NCI-H2227 treated with DMSO at 0.1 percent for 48 hours (cell line): Measurements from ENCODE around the gene RUSF1.
"Not testable (repeated sequence)": the region's sequence is repeated elsewhere in the genome, so short reads cannot be mapped to it uniquely, and the experiment has no call there.

Source experiments
- DNase-seq: peaks from one replicate; lab custom pipeline; 2025; lab: John Stamatoyannopoulos, UW

The RUSF1 gene

GRCh38 chr16:31452631-31453106 lies 55.5 kb downstream of the RUSF1 start:
- no peak for DNase-seq

DNA sequence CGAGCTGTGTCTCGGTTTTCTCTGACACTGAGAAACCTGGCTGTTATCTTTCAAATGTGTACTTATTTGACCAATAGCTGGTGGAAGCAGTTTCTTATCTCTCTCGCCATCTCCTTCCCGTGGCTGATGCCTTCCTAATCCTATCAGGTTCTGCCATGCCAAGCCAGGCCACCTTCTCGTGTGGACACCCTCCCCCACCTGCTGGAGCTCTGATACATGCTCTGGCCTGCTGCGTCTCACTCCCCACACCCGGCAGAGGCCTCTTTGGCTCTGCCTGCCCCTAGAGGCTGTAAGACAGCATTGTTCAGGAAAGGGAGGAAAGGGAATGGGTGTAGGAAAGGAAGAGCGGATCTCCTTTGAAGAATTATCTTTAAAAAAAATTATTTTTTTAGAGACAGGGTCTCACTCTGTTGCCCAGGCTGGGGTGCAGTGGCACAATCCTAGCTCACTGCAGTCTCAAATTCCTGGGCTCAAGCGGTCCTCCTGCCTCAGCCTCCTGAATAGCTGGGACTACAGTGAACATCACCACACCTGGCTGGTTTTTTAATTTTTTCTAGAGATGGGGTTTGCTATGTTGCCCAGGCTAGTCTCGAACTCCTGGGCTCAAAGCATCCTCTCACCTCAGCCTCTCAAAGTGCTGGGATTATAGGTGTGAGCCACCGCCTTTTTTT lies 56.4 kb downstream of the RUSF1 start:
- DNase-seq, result peak; percentile 80

GRCh38 chr16:31451201-31451600 lies 57.0 kb downstream of the RUSF1 start:
- no peak for DNase-seq

DNA sequence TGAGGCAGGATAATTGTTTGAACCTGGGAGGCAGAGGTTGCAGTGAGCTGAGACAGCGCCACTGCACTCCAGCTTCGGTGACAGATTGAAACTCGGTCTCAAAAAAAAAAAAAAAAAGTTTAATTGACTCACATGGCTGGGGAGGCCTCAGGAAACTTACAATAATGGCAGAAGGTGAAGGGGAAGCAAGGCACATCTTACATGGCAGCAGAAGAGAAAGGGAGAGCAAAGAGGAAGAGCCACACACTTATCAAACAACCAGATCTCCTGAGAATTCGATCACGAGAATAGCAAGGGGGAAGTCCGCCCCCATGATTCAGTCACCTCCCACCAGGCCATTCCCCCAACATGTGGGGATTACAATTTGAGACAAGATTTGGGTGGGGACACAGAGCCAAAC lies 62.3 kb downstream of the RUSF1 start:
- DNase-seq, result not testable (repeated sequence)

- DNase-seq, result no peak
Measured at GRCh38 chr16:31441956-31442355, 66.2 kb downstream of the RUSF1 start.

- no peak for DNase-seq
Measured at GRCh38 chr16:31440516-31441184, 67.5 kb downstream of the RUSF1 start.

- DNase-seq, result no peak
Measured at GRCh38 chr16:31439519-31439918, 68.7 kb downstream of the RUSF1 start.
